Gastroesophageal sphincter (tissue), 3 donors: ENCODE data around the gene ARFGEF2.

Source experiments
- CTCF ChIP-seq, 4 experiments: fragments of 200-600 bp in 2 of 4; fragments of 450-650 bp in 2 of 4; sonication (generic) in 1 of 4; IDR thresholded peaks; one replicate each; pipeline ENCODE4 v1.5.1; 2017 to 2019; ENCODE audit warnings: antibody characterized with exemption in 4 of 4, mild to moderate bottlenecking in 2 of 4, moderate library complexity in 2 of 4
- POLR2AphosphoS5 ChIP-seq: sonication (generic); formaldehyde crosslinking; IDR thresholded peaks from one replicate; pipeline ENCODE4 v1.6.1; 2017; ENCODE audit warnings: antibody characterized with exemption

GRCh38 chr20:48933017-48933766 is 11.7 kb downstream of the ARFGEF2 start:
- TF ChIP-seq CTCF (IDR thresholded peaks at IDR 0.05): no peak
- no peak for TF ChIP-seq POLR2AphosphoS5
